HepG2 (cell line): Measurements from ENCODE around the gene CDK5RAP2. TPM values are rescaled to one million over a fixed set of nuclear protein-coding genes. Genes with fewer than 3 reads are reported as not detected.

Source experiments
- ATF7 ChIP-seq, 2 experiments: fragments of 450-650 bp in 1 of 2; sonication (generic) in 1 of 2; formaldehyde crosslinking in 1 of 2; IDR thresholded peaks; 2 replicates each; pipeline versions ENCODE4 v1.4.0 to v1.6.1; 2016 to 2020; ENCODE audit warnings: antibody characterized with exemption in 1 of 2, mild to moderate bottlenecking in 1 of 2, missing genetic modification reagents in 1 of 2
- CREM ChIP-seq, 2 experiments: sonication (generic) in 1 of 2; formaldehyde crosslinking in 1 of 2; IDR thresholded peaks; 2 replicates each; pipeline versions ENCODE4 v1.4.0 to v1.6.1; 2016 to 2020; ENCODE audit warnings: antibody characterized with exemption in 1 of 2, mild to moderate bottlenecking in 1 of 2, missing genetic modification reagents in 1 of 2
- ESRRA ChIP-seq: sonication (generic); formaldehyde crosslinking; IDR thresholded peaks from 2 replicates; pipeline ENCODE4 v1.5.1; 2020; ENCODE audit warnings: mild to moderate bottlenecking, low read depth, missing genetic modification reagents
- HMGXB3 ChIP-seq: sonication (generic); formaldehyde crosslinking; IDR thresholded peaks from 2 replicates; pipeline ENCODE4 v1.4.0; 2020; ENCODE audit warnings: missing genetic modification reagents, borderline replicate concordance
- KLF13 ChIP-seq: sonication (generic); formaldehyde crosslinking; IDR thresholded peaks from 2 replicates; pipeline ENCODE4 v1.4.0; 2020; ENCODE audit warnings: mild to moderate bottlenecking, missing genetic modification reagents
- KLF15 ChIP-seq: sonication (generic); formaldehyde crosslinking; IDR thresholded peaks from 2 replicates; pipeline ENCODE4 v1.8.1; 2023; ENCODE audit warnings: borderline replicate concordance, mild to moderate bottlenecking, inconsistent platforms, missing genetic modification reagents, mixed read lengths
- MEIS1 ChIP-seq: sonication (generic); formaldehyde crosslinking; IDR thresholded peaks from 2 replicates; pipeline ENCODE4 v1.9.0; 2021; ENCODE audit warnings: mild to moderate bottlenecking, missing genetic modification reagents, moderate library complexity, borderline replicate concordance
- REPIN1 ChIP-seq: sonication (generic); formaldehyde crosslinking; IDR thresholded peaks from 2 replicates; pipeline ENCODE4 v1.8.0; 2022; ENCODE audit warnings: missing genetic modification reagents, low read depth, mild to moderate bottlenecking, borderline replicate concordance
- TBX3 ChIP-seq: fragments of 450-650 bp; IDR thresholded peaks from 2 replicates; pipeline ENCODE4 v1.6.1; 2017; ENCODE audit warnings: antibody characterized with exemption, mild to moderate bottlenecking, inconsistent platforms, borderline replicate concordance
- ZBTB26 ChIP-seq: IDR thresholded peaks from 2 replicates; pipeline ENCODE4 v1.6.1; 2016; ENCODE audit warnings: missing compliant biosample characterization, missing genetic modification reagents, borderline replicate concordance
- ZFX ChIP-seq: sonication (generic); formaldehyde crosslinking; IDR thresholded peaks from 2 replicates; pipeline ENCODE4 v1.4.0; 2020; ENCODE audit warnings: mild to moderate bottlenecking, low read depth, missing genetic modification reagents, moderate library complexity
- ZNF124 ChIP-seq: sonication (generic); formaldehyde crosslinking; IDR thresholded peaks from 2 replicates; pipeline ENCODE4 v1.4.0; 2020; ENCODE audit warnings: missing genetic modification reagents
- ZNF230 ChIP-seq: sonication (generic); formaldehyde crosslinking; IDR thresholded peaks from 2 replicates; pipeline ENCODE4 v1.4.0; 2020; ENCODE audit warnings: mild to moderate bottlenecking, missing genetic modification reagents
- ZNF354B ChIP-seq: sonication (generic); formaldehyde crosslinking; IDR thresholded peaks from 2 replicates; pipeline ENCODE4 v1.8.0; 2022; ENCODE audit warnings: mild to moderate bottlenecking, missing genetic modification reagents
- ZNF431 ChIP-seq: sonication (generic); formaldehyde crosslinking; IDR thresholded peaks from 2 replicates; pipeline ENCODE4 v1.9.0; 2022; ENCODE audit warnings: missing genetic modification reagents, low read depth, mild to moderate bottlenecking, borderline replicate concordance
- ZNF501 ChIP-seq: sonication (generic); formaldehyde crosslinking; IDR thresholded peaks from 2 replicates; pipeline ENCODE4 v1.5.1; 2020; ENCODE audit warnings: mild to moderate bottlenecking, moderate library complexity, missing genetic modification reagents
- ZNF605 ChIP-seq: sonication (generic); formaldehyde crosslinking; IDR thresholded peaks from 2 replicates; pipeline ENCODE4 v1.8.0; 2022; ENCODE audit warnings: mild to moderate bottlenecking, missing genetic modification reagents
- ZNF772 ChIP-seq: sonication (generic); formaldehyde crosslinking; IDR thresholded peaks from 2 replicates; pipeline ENCODE4 v1.5.0; 2020; ENCODE audit warnings: mild to moderate bottlenecking, missing genetic modification reagents
- polyA plus RNA-seq, 8 experiments: library from polyadenylated mRNA; depleted of rRNA in 3 of 8; stranded (reverse) in 7 of 8; unstranded in 1 of 8; fragments of >200 nt; fragmentation: Illumina TruSeq in 4 of 8; extraction: Trizol in 4 of 8; gene quantifications; 2 replicates each; pipeline versions ENCODE4 v1.2.1 to v1.2.3, GENCODE V29; 2011 to 2016; ENCODE audit warnings: low read depth in 4 of 8, missing spikeins in 1 of 8, mixed read lengths in 1 of 8; ENCODE audit not compliant: insufficient read depth in 1 of 8
- total RNA-seq, 5 experiments: library from RNA; depleted of rRNA; stranded (reverse); fragments of >200 nt; fragmentation: Illumina TruSeq; extraction: Trizol; gene quantifications; 2 replicates each; pipeline ENCODE4 v1.2.3, GENCODE V29; 2016; ENCODE audit warnings: low read depth in 1 of 5
- TF ChIP-seq, protein P1 (sequence below): sonication (generic); formaldehyde crosslinking; IDR thresholded peaks from 2 replicates; pipeline ENCODE4 v1.5.0; 2020; ENCODE audit warnings: mild to moderate bottlenecking, missing genetic modification reagents

CDK5RAP2 gene
- total and polyA plus RNA-seq, 2 of the 13 experiments (the other 11 are each of a cell fraction or from before 2014, with no cell fraction given): 31.8 to 42.2 TPM

DNA sequence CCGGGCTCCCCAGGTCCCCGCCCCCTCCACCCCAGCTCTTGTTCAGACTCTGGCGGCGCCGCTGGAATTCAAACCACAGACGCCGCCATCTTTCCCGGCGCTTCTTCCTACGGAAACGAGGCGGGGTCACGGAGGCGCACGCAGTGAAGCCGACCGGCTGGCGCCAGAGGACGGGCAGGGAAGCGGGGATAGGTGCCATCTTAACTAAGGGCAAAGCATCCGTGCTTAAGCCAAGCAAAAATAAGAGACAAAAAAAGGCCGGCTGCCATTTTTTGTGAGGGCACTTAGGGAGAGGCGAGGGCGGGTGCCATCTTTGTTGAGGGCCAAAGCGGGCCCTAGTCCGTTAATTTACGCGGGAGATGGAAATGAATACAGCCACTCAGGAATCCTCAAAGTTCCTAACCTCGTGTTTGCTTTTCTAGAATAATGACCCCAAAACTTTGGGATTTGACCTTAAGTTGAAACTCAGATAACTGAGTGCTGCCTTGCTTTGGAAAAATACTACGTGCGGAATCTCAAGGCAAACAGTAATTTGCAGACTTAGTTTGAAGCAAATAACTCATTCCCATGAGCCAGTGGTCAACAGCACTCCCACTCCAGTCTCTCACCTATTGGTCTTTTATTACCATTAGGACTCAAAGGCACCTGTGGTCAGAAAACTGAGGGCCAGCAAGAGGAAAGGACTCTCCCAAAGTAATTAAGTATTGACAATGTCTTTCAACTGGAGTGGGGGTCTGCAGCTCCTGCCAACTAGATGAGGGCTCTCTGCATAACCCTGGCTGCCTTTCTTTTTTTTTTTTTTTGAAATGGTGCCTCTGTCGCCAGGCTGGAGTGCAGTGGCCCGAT, at the start of gene CDK5RAP2 (continued):
- TF ChIP-seq HMGXB3 (peak; percentile 78), CREM (IDR thresholded peaks at IDR 0.05) (peak; percentile 96), CREM (CRISPR knock-in tag; IDR thresholded peaks at IDR 0.05) (no peak), ZNF230 (CRISPR knock-in tag) (peak; percentile 80; the same call in 1 of the 2 replicates), ZNF124 (CRISPR knock-in tag) (peak; percentile 31; the same call in 1 of the 2 replicates), ZNF772 (peak; percentile 52; the same call in 1 of the 2 replicates), ZNF431 (CRISPR knock-in tag) (no peak), TBX3 (no peak), ATF7 (IDR thresholded peaks at IDR 0.05) (no peak), ATF7 (CRISPR knock-in tag; IDR thresholded peaks at IDR 0.05) (no peak), KLF15 (CRISPR knock-in tag) (no peak), ZNF605 (CRISPR knock-in tag) (peak; percentile 82), KLF13 (CRISPR knock-in tag) (no peak), ESRRA (CRISPR knock-in tag) (no peak), ZFX (CRISPR knock-in tag) (peak; percentile 80), ZNF501 (CRISPR knock-in tag) (peak; percentile 91), REPIN1 (CRISPR knock-in tag) (peak; percentile 62; the same call in 1 of the 2 replicates), ZNF354B (CRISPR knock-in tag) (no peak), MEIS1 (CRISPR knock-in tag) (no peak), ZBTB26 (CRISPR knock-in tag) (peak; percentile 71; the same call in 1 of the 2 replicates)
- TF ChIP-seq, protein P1, sequence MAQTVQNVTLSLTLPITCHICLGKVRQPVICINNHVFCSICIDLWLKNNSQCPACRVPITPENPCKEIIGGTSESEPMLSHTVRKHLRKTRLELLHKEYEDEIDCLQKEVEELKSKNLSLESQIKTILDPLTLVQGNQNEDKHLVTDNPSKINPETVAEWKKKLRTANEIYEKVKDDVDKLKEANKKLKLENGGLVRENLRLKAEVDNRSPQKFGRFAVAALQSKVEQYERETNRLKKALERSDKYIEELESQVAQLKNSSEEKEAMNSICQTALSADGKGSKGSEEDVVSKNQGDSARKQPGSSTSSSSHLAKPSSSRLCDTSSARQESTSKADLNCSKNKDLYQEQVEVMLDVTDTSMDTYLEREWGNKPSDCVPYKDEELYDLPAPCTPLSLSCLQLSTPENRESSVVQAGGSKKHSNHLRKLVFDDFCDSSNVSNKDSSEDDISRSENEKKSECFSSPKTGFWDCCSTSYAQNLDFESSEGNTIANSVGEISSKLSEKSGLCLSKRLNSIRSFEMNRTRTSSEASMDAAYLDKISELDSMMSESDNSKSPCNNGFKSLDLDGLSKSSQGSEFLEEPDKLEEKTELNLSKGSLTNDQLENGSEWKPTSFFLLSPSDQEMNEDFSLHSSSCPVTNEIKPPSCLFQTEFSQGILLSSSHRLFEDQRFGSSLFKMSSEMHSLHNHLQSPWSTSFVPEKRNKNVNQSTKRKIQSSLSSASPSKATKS (CRISPR knock-in tag): no peak
